Activated B cell treated with CpG ODN at 0.5 μM for 24 hours (primary cell): ENCODE measurements around the gene TCF4. TPM values are rescaled to one million over a fixed set of nuclear protein-coding genes. Genes with fewer than 3 reads are reported as not detected.

Experiments
- ATAC-seq: fragments of 200-7000 bp; cut with Tn5 transposase; one replicate; pipeline ENCODE4 v1.10.0; 2021; ENCODE audit warnings: low read depth, mild to moderate bottlenecking, moderate library complexity
- CTCF ChIA-PET: fragments of 350-600 bp; sonication (Branson Sonifier 250); formaldehyde crosslinking; loops from one replicate; lab custom pipeline; 2021; ENCODE audit warnings: antibody characterized with exemption; lab: Charles Lee
- POLR2A ChIA-PET: fragments of 350-600 bp; sonication (Branson Sonifier 250); formaldehyde crosslinking; loops from one replicate; lab custom pipeline; 2021; ENCODE audit warnings: antibody characterized with exemption; lab: Charles Lee
- DNase-seq: peaks from one replicate; pipeline ENCODE4 v3.0.0; 2022
- H3K27ac Mint-ChIP-seq: one replicate; pipeline ENCODE4 v1.8.0; 2020; ENCODE audit warnings: mixed read lengths
- H3K27me3 Mint-ChIP-seq: one replicate; pipeline ENCODE4 v1.8.0; 2021; ENCODE audit warnings: mixed read lengths
- H3K36me3 Mint-ChIP-seq: one replicate; pipeline ENCODE4 v1.8.0; 2021; ENCODE audit warnings: low read depth, mixed read lengths
- H3K4me1 Mint-ChIP-seq: one replicate; pipeline ENCODE4 v1.8.0; 2021; ENCODE audit warnings: mixed read lengths
- H3K4me3 Mint-ChIP-seq: one replicate; pipeline ENCODE4 v1.8.0; 2020; ENCODE audit warnings: mild to moderate bottlenecking, mixed read lengths
- H3K9me3 Mint-ChIP-seq: one replicate; pipeline ENCODE4 v1.8.0; 2020; ENCODE audit warnings: mixed read lengths
- CTCF ChIP-seq: fragments of 200-600 bp; IDR thresholded peaks from one replicate; pipeline ENCODE4 v1.8.0; 2022; ENCODE audit warnings: antibody characterized with exemption, mild to moderate bottlenecking
- intact Hi-C: fragments of 100-400 bp; cut with micrococcal nuclease; formaldehyde crosslinking; loops from one replicate; pipeline ENCODE4 v1.15.1; 2024
- total RNA-seq: library from RNA; stranded (reverse); gene quantifications from 2 replicates; pipeline ENCODE4 v1.2.3, GENCODE V29; 2022

The TCF4 gene
- total RNA-seq, 1 donor from 2014 or later: 270 TPM

- Mint-ChIP-seq H3K4me1 (peaks cover 21% of the 10 kb centered on the region), H3K4me3 (peak overlapping the region; percentile 97), H3K27ac (peak overlapping the region; percentile 93), H3K27me3 (no peaks in the 10 kb centered on the region), H3K36me3 (peaks cover 2% of the 10 kb centered on the region), H3K9me3 (no peaks in the 10 kb centered on the region)
- ATAC-seq: peak; percentile 29
- TF ChIP-seq CTCF: no peak
- DNase-seq: no peak
- POLR2A ChIA-PET: interaction anchor here (0.8 to 1.3 kb wide), 5 partner anchors 28 to 1209 kb away, joined by 3 to 8 read pairs (median 4); partner anchors contain the start of gene POLI
- CTCF ChIA-PET: interaction anchor here (1.0 to 1.1 kb wide), 2 partner anchors 53 to 1098 kb away, joined by 3 read pairs; no protein-coding TSS in a partner anchor
- intact Hi-C loops: loop anchor here (5.0 kb wide), 4 partner anchors 34 to 304 kb away; partner anchors contain the start of gene TCF4
These were observed 110.0 kb downstream of the TCF4 start for GRCh38 chr18:55477860-55478581.

- Mint-ChIP-seq H3K36me3 (peaks cover 2% of the 10 kb centered on the region), H3K4me3 (peak overlapping the region; percentile 97), H3K27ac (peak overlapping the region; percentile 93), H3K4me1 (peaks cover 21% of the 10 kb centered on the region), H3K9me3 (no peaks in the 10 kb centered on the region), H3K27me3 (no peaks in the 10 kb centered on the region)
- POLR2A ChIA-PET: interaction anchor here (0.8 to 1.3 kb wide), 4 partner anchors 29 to 1208 kb away, joined by 3 to 4 read pairs (median 4); partner anchors contain the start of gene POLI
- ATAC-seq (peak; percentile 94), DNase-seq (peak; percentile 23)
- TF ChIP-seq CTCF: no peak
- intact Hi-C loops: loop anchor here (5.0 kb wide), 4 partner anchors 35 to 305 kb away; partner anchors contain the start of gene TCF4
- CTCF ChIA-PET: interaction anchor here (1.0 to 1.1 kb wide), 2 partner anchors 53 to 1099 kb away, joined by 3 read pairs; no protein-coding TSS in a partner anchor
These were observed 110.5 kb downstream of the TCF4 start for GRCh38 chr18:55477499-55477859.

GRCh38 chr18:55475916-55476315, 112.1 kb downstream of the TCF4 start:
- no peaks in the 10 kb centered on the region for H3K9me3 Mint-ChIP-seq
- no peak for TF ChIP-seq CTCF
- peaks cover 30% of the 10 kb centered on the region for H3K4me1 Mint-ChIP-seq
- peaks cover 2% of the 10 kb centered on the region for H3K36me3 Mint-ChIP-seq
- DNase-seq (no peak), ATAC-seq (no peak)
- POLR2A ChIA-PET: no interaction called here
- H3K4me3 Mint-ChIP-seq: peak overlapping the region; percentile 5
- intact Hi-C loops: loop anchor here (5.0 kb wide), 4 partner anchors 36 to 306 kb away; partner anchors contain the start of gene TCF4
- H3K27ac Mint-ChIP-seq: no peak overlapping the region
- CTCF ChIA-PET: no interaction called here
- no peaks in the 10 kb centered on the region for H3K27me3 Mint-ChIP-seq

- no peak for ATAC-seq
- intact Hi-C loops: loop anchor here (5.0 kb wide), 4 partner anchors 37 to 307 kb away; partner anchors contain the start of gene TCF4
- Mint-ChIP-seq H3K9me3 (no peaks in the 10 kb centered on the region), H3K4me1 (peaks cover 30% of the 10 kb centered on the region), H3K27ac (no peak overlapping the region), H3K36me3 (peaks cover 2% of the 10 kb centered on the region), H3K4me3 (peak overlapping the region; percentile 5), H3K27me3 (no peaks in the 10 kb centered on the region)
- DNase-seq: no peak
- no peak for TF ChIP-seq CTCF
- CTCF ChIA-PET: no interaction called here
- POLR2A ChIA-PET: no interaction called here
These were observed 112.5 kb downstream of the TCF4 start for GRCh38 chr18:55475467-55475866.

- TF ChIP-seq CTCF: no peak
- peaks cover 27% of the 10 kb centered on the region for H3K4me1 Mint-ChIP-seq
- peaks cover 2% of the 10 kb centered on the region for H3K36me3 Mint-ChIP-seq
- no peak for ATAC-seq
- H3K4me3 Mint-ChIP-seq: no peak overlapping the region
- ChIA-PET POLR2A (no interaction called here), CTCF (no interaction called here)
- DNase-seq: no peak
- no peak overlapping the region for H3K27ac Mint-ChIP-seq
- intact Hi-C loops: loop anchor here (1.0 kb wide), 1 partner anchor 8 kb away; no protein-coding TSS in a partner anchor
- H3K27me3 Mint-ChIP-seq: no peaks in the 10 kb centered on the region
- H3K9me3 Mint-ChIP-seq: no peaks in the 10 kb centered on the region
These were observed 114.4 kb downstream of the TCF4 start for GRCh38 chr18:55473560-55473959.
